Measurements from ENCODE around the gene RASL11A.
"Not testable (repeated sequence)": the region's sequence is repeated elsewhere in the genome, so short reads cannot be mapped to it uniquely, and the experiment has no call there.

Gene RASL11A

DNA sequence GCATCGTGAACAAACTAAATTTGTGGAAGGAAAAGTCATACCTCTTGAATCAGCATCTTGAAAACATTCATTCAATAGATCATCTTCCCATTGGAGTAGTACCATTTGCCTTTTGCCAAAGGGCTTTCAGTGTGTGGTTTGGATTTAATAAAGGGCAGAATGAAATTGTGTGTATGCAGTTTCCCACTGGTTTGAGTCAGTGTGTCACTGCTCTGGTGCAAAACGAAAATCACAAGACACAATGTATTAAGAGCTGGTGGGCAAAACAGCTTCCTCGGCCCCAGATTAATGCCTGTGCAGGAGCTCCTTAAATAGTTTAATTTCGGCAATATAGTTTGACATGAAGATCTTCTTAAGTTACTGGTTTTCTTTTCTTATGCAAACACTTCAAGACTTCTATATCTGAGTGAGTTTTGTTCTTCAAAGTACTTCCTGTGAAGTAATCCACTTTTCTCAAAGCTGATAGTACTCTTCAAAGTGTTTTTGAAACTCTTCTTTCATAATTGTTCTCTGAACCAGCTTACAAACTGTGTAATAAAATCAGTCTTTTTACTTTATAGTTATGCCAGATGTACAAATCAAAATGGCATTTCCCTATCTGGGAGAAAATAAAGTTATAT is 32.1 kb downstream of the RASL11A start:
- no peak for DNase-seq

DNA sequence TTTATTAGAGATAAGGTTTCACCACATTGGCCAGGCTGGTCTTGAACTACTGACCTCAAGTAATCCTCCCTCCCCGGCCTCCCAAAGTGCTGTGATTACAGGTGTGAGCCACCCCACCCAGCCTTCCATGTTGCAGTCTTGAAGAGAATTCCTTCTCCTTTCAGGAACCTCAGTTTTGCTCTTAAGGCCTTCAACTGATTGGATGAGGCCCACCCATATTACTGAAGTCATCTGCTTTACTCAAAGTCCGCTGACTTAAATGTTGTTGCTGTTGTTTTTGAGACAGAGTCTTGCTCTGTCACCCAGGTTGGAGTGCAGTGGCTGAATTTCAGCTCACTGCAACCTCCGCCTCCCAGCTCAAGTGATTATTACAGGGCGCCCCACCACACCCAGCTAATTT is 33.5 kb downstream of the RASL11A start:
- no peak for DNase-seq

DNA sequence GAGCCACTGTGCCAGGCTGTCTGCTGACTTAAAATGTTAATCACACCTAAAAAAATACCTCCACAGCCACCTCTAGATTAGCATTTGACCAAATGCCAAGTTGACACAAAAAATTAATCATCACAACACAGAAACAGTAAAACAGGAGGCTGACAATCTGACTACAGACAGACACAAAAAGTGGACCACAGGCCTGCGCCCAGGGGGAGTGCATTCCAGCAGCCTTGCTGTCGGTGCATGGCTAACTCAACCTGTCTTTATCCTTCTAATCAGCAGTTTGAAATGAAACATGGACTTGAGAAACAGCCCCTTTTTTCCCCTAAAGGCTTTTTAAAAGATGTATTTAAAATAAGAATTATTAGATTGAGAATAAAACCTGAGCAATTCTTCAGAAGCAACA is 34.0 kb downstream of the RASL11A start:
- DNase-seq, result no peak

DNA sequence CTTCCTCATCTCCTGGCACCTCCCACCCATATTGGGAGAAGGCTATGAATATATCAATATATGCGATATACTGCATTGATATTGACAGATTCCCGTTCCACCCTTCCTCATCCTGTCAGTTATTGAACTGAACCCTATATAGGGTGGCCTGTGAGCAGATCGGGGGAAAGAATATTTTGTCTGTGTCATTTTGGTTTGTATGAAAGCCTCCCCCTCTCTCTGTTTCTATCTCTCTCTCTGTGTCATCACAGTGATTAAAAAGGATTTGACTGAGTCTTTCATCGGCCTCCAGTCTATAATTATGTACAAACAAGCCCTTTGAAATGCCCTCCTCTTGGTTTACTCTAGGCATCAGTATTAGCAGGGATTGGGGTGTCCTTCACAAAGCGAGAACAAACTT is 35.7 kb downstream of the RASL11A start:
- DNase-seq, result no peak

DNA sequence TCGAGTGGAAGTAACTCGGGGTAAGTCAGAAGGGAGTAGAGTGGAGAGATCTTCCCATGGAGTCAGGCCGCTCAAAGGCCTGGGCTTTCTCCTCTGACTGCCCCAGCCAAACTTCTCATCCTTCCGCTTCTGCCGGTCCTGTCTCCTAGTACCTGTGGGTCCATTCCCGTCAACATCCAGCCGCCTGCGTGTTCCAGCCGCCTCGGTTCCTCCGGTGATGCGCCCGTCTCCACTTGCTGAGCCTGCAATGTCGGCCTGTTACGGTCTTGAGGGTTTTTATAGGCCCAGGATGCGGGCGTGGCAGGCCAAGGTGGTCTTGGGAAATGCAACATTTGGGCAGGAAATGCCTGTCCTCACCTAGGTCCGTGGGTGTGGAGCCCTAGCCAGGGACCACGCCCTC is 38.3 kb downstream of the RASL11A start:
- no peak for DNase-seq

DNA sequence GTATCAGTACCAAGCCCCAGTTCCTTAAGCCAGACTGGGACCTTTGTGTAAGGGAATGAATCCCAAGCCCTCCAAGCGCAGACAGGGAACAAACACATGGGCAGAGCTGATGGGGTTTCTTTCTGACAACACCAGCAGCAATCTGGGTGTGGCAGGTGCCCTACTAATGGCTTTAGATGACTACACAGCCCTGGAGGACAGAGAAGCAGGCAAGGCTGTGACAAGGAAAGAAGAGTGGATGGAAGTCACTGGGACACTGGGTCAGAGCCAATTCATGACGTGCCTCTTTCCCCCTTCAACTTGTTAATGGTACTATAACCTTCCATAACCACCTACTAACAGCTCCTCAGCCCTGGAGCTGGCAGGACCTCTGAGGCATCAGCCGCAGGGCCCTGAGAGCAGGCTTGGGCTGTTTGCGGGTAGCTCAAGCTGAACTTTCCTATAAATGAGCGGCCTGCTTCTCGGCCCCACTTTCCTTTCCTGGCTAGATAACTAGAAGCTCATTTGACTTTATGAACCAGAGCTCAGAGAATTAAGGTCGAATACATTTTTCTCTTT is 38.9 kb downstream of the RASL11A start:
- no peak for DNase-seq

DNA sequence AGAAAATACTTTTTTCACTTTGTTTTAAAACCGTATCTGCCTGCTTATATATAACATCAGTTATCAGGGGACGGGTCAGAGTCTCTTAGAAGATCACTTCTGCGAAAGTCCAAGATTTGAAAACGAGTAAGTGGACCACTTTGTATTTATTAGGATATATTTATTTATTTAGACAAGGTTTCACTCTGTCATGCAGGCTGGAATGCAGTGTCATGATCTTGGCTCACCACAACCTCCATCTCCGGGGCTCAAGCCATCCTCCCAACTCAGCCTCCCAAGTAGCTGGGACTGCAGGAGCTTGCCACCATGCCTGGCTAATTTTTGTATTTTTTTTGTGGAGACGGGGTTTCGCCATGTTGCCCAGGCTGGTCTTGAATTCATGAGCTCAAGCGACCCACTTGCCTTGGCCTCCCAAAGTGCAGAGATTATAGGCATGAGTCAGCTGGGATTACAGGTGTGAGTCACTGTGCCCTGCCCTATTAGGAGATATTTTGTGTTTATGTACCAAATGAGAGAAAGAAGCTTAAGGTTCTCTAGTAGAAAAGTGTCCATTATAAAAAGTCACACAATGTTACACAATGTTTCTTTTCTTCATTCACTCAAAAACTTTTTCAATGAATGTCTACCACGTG is 39.5 kb downstream of the RASL11A start:
- DNase-seq, result no peak

DNA sequence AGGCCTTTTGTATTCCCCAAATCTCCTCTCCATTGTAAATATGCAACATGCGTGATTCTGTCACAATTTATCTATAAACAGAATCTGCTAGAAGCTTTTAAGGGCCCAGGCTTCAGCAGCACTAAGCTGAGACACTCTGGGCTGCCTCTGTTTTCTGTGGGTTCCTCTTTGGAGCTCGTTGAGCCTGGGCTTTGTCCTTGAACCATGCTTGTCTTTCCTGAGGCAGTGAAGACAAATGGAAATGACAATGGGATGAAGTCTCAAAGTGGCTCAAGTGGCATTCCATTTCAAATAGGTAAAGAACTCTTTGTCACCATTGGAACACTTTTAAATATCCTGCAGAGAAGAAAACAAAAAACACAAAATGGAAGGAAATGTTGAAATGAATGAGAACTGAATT is 40.3 kb downstream of the RASL11A start:
- DNase-seq, result no peak

DNA sequence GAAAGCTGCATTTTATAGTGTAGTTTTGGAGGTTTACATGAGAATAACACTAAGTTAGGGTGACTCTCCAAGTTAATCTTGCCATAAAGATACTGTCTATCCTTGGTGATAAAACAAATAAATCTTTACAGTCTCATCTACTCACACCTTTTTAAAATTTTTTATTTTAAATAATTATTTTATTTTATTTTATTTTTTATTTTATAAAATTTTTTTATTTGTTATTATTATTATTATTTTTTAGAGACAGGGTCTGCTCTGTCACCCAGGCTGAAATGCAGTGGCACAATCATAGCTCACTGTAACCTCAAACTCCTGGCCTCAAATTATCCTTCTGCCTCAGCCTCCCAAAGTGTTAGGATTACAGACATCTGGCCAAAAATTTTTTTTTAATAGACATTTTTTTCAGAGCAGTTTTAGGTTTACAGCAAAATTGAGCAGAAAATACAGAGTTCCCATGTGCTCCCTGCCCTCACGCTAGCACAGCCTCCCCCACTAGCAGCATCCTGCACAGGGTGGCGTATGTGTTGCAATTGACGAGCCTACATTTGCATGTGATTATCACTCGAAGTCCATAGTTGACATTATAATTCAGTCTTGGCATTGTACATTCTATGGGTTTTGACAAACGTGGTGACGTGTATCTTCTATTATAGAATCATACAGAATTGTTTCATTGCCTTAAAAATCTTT is 41.0 kb downstream of the RASL11A start:
- DNase-seq, result no peak

DNA sequence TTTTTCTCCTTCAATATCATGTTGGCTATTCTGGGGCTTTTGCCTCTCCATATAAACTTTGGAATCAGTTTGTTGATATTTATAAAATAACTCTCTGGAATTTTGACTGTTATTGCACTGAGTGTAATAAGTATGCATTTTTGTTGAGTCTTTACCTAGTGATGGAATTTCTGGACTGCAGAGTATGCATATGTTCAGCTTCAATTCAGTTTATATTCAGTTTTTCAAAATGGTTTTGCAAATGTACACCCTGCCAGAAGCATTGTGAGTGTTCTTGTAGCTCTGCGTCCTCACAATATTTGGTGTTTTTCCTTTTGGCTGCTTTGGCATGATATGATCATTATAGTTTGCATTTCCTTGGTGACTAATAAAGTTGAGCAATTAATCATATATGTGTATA is 43.1 kb downstream of the RASL11A start:
- DNase-seq, result no peak

DNA sequence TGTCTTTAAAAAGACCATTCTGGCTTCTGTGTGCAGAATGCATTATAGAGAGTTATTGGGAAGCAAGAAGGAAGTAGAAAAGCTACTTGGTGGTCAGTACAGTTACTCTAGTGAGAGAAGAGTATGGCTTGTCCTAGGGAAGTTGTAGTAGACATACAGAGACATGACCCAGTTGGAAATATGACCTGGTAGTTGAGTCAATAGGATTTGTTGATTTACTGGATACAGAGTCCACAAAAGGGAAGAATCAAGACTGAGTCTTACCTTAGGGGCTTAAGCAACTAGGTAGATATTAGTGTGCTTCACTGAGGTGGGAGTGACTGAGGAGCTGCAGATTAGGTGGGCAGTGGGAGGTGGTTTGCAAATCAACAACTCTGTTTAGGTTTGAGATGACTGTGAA is 48.8 kb downstream of the RASL11A start:
- no peak for DNase-seq

DNA sequence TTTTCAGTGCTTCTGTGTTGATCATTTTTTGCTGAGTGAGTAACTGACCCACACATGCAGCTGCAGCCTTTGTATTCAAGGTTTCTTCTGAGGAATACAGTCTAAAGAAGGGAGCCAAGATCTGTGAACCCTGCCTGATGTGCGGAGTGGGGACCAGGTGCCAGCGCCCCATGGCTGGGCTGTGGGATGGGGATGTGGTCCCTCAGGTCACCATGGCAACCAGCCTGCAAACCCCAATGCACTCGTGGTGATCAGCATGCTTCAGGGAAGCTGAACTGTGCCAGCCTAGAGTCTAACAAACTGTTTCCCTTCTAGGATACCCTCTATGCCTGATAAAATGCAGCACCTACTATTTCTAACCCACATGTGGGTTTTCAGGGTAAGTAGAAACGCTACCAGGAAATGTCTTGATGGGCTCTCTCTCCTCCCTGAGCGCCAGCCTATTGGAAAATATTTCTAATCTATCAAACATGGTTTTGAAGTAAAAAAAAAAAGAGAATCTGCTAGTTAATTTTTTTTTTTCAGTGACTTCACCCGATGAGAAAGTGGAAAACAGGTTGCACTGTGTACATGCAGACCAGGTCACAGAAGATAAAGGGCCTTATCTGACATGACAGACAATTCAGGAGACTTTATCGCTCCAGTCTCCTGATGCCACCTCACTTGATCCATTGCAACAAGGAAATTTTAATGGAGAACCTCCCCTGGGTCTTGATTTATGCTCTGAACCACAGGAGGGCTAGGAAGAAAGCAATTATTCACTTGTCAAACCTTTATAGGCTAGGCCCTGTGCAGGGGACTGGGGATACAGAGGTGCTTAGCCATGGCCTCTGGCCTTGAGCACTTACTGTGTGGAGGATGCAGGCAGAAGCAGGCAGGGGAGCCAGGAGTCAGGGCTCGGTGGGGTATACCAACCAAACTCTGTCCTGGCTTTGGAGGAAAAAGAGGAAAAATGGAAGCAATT is 51.1 kb downstream of the RASL11A start:
- DNase-seq, result no peak

DNA sequence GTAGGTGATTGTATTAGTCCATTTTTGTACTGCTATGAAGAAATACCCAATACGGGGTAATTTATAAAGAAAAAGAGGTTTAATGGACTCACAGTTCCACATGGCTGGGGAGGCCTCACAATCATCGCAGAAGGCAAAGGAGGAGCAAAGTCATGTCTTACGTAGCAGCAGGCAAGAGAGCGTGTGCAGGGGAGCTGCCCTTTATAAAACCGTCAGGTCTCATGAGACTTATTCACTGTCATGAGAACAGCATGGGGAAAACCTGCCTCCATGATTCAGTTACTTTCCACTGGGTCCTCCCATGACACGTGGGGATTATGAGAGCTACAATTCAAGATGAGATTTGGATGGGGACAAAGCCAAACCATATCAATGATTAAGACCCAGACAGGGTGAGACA is 51.8 kb downstream of the RASL11A start:
- not testable (repeated sequence) for DNase-seq
